Stimulated activated CD4-positive, alpha-beta T cell treated with anti-CD3 and anti-CD28 coated beads, TNF-alpha, amount 100 ng/mL, for 48 hours (primary cell): ENCODE results near the gene BPI.
"Not testable (repeated sequence)": the region's sequence is repeated elsewhere in the genome, so short reads cannot be mapped to it uniquely, and the experiment has no call there.

ENCODE experiments used
- DNase-seq, 3 donors: peaks; one replicate each; pipeline ENCODE4 v3.0.0-alpha.2; 2020; ENCODE audit warnings: low read depth in 3 of 3

BPI gene

GRCh38 chr20:38304845-38305447, 990 bp downstream of the BPI start:
- peak in 1 of 3 donors; percentile 20 for DNase-seq

- DNase-seq, result no peak
Measured at GRCh38 chr20:38305541-38305940, 1.6 kb downstream of the BPI start.

GRCh38 chr20:38306379-38306778, 2.4 kb downstream of the BPI start:
- no peak for DNase-seq

- no peak for DNase-seq
Measured at GRCh38 chr20:38307371-38308046, 3.6 kb downstream of the BPI start.

- no peak for DNase-seq
Measured at GRCh38 chr20:38308047-38308438, 4.1 kb downstream of the BPI start.

- no peak for DNase-seq
Measured at GRCh38 chr20:38308447-38308846, 4.5 kb downstream of the BPI start.

- no peak for DNase-seq
Measured at GRCh38 chr20:38311091-38311490, 7.1 kb downstream of the BPI start.

- no peak for DNase-seq
Measured at GRCh38 chr20:38311491-38311890, 7.5 kb downstream of the BPI start.

- DNase-seq, result no peak
Measured at GRCh38 chr20:38313676-38314075, 9.7 kb downstream of the BPI start.

GRCh38 chr20:38314350-38314749, 10.4 kb downstream of the BPI start:
- not testable (repeated sequence) for DNase-seq

- DNase-seq, result no peak
Measured at GRCh38 chr20:38315290-38315966, 11.5 kb downstream of the BPI start.

- DNase-seq, result no peak
Measured at GRCh38 chr20:38316341-38316740, 12.4 kb downstream of the BPI start.

- no peak for DNase-seq
Measured at GRCh38 chr20:38317422-38317821, 13.5 kb downstream of the BPI start.

GRCh38 chr20:38320221-38320620, 16.3 kb downstream of the BPI start:
- DNase-seq, result no peak

GRCh38 chr20:38321959-38322598, 18.1 kb downstream of the BPI start:
- no peak for DNase-seq

- DNase-seq, result no peak
Measured at GRCh38 chr20:38324159-38324558, 20.2 kb downstream of the BPI start.

GRCh38 chr20:38325167-38325566, 21.2 kb downstream of the BPI start:
- DNase-seq, result no peak

- no peak for DNase-seq
Measured at GRCh38 chr20:38325905-38326304, 21.9 kb downstream of the BPI start.

GRCh38 chr20:38326309-38326708, 22.4 kb downstream of the BPI start:
- DNase-seq, result no peak

GRCh38 chr20:38330638-38331037, 26.7 kb downstream of the BPI start:
- DNase-seq, result no peak

- DNase-seq, result no peak
Measured at GRCh38 chr20:38331245-38331644, 27.3 kb downstream of the BPI start.

GRCh38 chr20:38331814-38332213, 27.9 kb downstream of the BPI start:
- no peak for DNase-seq

GRCh38 chr20:38334016-38334415, 30.1 kb downstream of the BPI start:
- no peak for DNase-seq
